ENCODE measurements around the gene CGB2. TPM values are rescaled to one million over a fixed set of nuclear protein-coding genes. Genes with fewer than 3 reads are reported as not detected.
"Not testable (repeated sequence)": the region's sequence is repeated elsewhere in the genome, so short reads cannot be mapped to it uniquely, and the experiment has no call there.

The CGB2 gene
- total RNA-seq, 1 experiment from 2014 or later, result not detected

- not testable (repeated sequence) for DNase-seq (ENCODE audit: low spot score)
These were observed 5.1 kb downstream of the CGB2 start, which contains the start of gene CGB1 for GRCh38 chr19:49036815-49037214. Gene CGB1 (minus strand): TSS chr19:49036895. CDS start chr19:49036711, 184 bp downstream.

DNA sequence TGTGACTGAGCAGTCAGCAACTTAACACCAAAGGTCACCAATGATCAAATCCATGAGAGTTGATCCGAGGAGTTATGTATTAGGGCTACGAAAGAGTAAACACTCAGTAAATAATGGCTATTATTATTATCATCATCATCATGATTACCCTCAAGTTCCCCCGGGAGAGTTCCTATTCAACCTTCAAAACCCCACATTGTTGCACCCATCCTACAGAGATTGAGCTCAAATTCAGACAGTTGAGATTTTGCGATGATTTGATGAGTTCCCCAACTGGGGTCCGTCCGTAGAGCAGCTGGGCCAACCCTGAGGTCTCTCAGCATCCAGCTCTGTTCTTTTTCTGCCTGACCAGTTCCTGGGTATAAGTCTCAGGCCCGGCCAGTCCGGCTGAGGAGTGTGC, 6.4 kb downstream of the CGB2 start:
- DNase-seq (ENCODE audit: low spot score), result not testable (repeated sequence)

GRCh38 chr19:49038557-49039276, 7.0 kb downstream of the CGB2 start:
- not testable (repeated sequence) for DNase-seq (ENCODE audit: low spot score)

GRCh38 chr19:49039736-49040135, 8.0 kb downstream of the CGB2 start:
- not testable (repeated sequence) for DNase-seq (ENCODE audit: low spot score)

DNA sequence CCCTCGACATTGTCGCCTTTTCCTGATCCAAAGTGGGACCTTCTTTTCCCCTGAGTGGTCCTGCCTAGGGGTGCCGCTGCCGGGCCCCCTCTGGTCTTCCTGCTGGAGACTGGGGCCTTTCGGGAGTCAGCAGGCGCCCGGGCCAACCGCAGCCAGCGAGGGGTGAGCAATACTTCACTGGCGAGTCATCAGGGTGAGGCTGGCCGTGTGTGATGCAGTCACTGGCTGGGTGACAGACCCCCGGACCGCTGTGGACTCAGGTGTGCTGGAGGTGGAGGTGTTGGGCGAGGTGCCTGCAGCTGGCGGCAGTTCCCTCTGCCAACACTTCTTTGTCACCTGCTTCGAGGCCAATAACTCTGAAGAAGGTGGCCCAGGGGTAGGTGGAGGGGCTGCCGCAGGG, 10.5 kb downstream of the CGB2 start:
- no peak for DNase-seq (ENCODE audit: low spot score)

GRCh38 chr19:49042666-49043065, 11.0 kb downstream of the CGB2 start:
- DNase-seq (ENCODE audit: low spot score), result not testable (repeated sequence)

GRCh38 chr19:49043548-49043947, 11.9 kb downstream of the CGB2 start, which contains the start of gene CGB5:
Gene CGB5 (plus strand): TSS chr19:49043848. CDS start chr19:49044210, 362 bp downstream.
- DNase-seq (ENCODE audit: low spot score), result not testable (repeated sequence)

DNA sequence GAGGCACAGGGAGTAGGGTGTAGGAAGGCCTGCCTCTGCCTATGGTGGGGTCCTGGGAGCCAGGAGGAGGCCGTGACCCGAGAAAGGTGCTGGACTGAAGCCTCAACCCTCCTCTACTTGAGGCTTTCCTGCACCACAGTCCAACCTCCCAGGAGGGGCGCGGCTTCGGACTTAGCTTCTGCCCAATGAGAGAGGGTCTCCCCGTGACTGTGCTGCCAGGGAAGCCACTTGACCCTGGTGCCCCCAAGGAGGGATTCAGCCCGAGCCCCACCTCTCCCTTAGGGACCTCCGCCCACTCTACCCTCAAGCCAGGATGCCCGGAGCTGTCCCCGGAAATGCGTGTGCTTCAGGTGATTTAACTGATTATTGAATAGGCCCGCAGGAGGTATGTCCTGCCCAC, 17.3 kb downstream of the CGB2 start, which contains the start of gene CGB8:
CGB8 (minus strand) TSS at position 101 of the 400 bp plus-strand sequence. CDS start 372 bp downstream, outside the sequence.
- not testable (repeated sequence) for DNase-seq (ENCODE audit: low spot score)

DNA sequence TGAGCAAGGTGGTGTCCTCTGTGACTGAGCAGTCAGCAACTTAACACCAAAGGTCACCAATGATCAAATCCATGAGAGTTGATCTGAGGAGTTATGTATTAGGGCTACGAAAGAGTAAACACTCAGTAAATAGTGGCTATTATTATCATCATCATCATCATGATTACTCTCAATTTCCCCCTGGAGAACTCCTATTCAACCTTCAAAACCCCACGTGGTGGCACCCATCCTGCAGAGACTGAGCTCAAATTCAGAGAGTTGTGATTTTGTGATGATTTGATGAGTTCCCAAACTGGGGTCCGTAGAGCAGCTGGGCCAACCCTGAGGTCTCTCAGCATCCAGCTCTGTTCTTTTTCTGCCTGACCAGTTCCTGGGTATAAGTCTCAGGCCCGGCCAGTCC, 18.1 kb downstream of the CGB2 start:
- not testable (repeated sequence) for DNase-seq (ENCODE audit: low spot score)

DNA sequence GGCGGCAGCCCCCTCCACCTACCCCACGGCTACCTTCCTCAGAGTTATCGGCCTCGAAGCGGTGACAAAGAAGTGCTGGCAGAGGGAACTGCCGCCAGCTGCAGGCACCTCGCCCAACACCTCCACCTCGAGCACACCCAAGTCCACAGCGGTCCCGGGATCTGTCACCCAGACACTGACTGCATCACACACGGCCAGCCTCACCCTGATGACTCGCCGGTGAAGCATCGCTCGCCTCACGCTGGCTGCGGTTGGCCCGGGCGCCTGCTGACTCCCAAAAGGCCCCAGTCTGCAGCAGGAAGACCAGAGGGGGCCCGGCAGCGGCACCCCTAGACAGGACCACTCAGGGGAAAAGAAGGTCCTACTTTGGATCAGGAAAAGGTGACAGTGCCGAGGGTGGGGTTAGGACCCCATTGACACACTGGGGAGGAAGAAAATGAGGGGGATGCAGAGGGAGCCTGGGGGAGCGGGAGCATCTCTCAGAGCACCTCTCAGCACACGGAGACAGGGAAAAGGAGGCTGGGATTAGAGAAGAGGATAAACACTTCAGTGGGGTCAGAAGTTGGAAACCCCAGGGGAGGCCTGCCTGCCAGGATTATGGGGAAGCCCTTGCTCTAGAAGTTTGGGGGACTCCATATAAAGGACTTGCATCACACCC, 18.8 kb downstream of the CGB2 start:
- DNase-seq (ENCODE audit: low spot score), result not testable (repeated sequence)

GRCh38 chr19:49056101-49056901, 24.6 kb downstream of the CGB2 start:
- peak; percentile 69 for DNase-seq (ENCODE audit: low spot score)

DNA sequence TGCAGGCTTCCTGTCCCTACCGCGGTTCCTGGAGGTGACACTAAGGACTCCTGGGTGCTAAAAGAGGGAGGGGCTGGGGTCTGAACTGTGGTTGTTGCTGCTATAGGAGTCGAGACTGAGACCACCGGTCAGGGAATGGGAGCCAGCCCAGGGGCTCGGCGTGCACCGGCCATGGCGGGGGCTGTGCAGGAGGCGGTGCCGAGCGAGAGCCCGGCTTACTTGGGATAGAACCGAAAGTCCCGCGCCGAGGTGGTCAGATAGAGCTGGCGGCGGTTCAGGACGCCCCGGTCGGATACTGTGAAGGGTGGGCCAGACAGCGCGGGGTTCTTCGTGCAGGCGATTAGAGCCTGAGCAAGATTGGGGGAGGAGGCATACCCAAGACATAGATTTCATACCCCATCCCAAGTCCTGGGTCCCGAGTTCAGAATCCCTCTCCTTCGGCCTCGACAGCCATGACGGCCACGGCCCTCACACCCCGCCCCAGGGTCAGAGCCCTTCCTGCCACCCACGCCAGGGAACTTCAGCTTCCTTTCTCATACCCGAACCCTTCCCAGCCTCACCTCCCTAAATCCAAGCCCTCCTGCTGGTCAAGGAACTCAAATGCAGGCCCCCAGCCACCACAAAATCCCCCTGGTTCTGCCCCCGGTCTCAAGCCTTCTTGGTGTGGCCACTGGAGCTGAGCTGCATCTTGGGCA, 25.4 kb downstream of the CGB2 start:
- not testable (repeated sequence) for DNase-seq (ENCODE audit: low spot score)

DNA sequence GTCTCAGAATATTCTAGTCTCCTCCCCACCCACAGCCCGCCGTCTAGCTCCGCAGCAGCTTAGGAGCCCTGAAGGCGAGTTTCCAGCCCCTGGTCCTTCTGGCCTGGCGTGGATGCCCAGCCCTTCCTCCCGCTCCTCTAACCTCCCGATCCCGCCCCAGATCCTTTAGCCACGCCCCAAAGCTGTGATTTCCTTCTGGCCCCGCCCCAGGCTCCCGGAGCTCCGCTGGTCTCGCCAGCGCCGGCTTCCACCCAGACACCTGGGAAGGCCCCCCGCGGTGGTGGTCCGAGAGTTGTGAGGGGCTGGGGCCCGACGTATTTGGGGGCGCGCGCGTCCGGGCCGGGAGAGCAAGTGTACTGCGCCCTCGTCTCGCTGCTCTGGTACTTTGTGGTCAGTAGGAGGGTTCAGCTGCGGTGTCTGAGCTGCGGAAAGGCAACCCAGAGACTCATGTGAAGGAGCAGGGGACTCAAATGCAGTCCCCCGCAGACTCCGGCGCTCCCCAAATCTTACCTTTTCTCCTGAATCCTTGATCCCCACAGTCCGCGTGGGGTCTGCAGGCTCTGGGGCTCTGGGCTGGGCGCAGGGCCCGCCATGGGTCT, 26.0 kb downstream of the CGB2 start, which contains the start of gene CGB7:
CGB7 (minus strand) TSS at position 114 of the 599 bp plus-strand sequence. CDS start 2,374 bp downstream, outside the sequence.
- DNase-seq (ENCODE audit: low spot score), result peak; percentile 79

GRCh38 chr19:49058562-49058961, 26.9 kb downstream of the CGB2 start:
- DNase-seq (ENCODE audit: low spot score), result peak; percentile 28

DNA sequence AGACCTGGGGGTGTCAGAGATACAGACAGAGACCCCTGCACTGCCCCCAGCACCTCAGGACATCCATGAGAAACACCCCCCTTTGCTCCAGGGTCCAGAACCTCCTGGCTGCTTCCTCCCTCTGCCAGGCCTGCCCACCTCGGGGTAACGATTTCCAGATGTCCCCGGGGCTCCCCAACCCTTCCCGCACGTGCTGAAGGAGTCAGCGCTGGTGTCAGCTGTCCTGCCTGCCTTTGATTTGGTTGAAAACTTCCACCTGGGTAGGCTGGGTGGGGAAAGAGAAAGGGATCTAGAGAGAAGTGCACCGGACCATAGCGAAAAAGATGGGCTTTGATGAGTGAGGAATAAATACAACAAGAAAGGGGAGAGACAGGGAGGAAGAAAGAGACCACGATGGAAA, 27.4 kb downstream of the CGB2 start:
- DNase-seq (ENCODE audit: low spot score), result no peak

DNA sequence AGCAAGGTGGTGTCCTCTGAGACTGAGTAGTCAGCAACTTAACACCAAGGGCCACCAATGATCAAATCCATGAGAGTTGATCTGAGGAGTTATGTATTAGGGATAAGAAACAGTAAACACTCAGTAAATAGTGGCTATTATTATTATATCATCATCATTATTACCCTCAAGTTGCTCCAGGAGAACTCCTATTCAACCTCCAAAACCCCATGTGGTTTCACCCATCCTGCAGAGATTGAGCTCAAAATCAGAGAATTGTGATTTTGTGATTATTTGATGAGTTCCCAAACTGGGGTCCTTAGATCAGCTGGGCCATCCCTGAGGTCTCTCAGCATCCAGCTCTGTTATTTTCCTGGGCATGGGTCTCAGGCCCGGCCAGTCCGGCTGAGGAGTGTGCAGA, 29.3 kb downstream of the CGB2 start:
- DNase-seq (ENCODE audit: low spot score), result no peak

DNA sequence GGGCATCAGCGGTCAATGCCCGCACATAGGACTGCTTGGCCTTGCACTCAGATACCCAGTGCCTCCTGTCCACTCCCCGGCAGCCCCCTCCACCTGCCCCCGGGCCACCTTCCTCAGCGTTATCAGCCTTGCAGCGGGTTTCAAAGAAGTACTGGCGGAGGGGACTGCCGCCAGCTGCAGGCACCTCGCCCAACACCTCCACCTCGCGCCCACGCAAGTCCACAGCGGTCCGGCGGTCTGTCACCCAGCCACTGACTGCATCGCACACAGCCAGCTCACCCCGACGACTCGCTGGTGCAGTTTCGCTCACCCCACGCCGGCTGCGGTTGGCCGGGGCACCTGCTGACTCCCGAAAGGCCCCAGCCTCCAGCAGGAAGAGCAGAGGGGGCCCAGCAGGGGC, 29.8 kb downstream of the CGB2 start:
- no peak for DNase-seq (ENCODE audit: low spot score)

DNA sequence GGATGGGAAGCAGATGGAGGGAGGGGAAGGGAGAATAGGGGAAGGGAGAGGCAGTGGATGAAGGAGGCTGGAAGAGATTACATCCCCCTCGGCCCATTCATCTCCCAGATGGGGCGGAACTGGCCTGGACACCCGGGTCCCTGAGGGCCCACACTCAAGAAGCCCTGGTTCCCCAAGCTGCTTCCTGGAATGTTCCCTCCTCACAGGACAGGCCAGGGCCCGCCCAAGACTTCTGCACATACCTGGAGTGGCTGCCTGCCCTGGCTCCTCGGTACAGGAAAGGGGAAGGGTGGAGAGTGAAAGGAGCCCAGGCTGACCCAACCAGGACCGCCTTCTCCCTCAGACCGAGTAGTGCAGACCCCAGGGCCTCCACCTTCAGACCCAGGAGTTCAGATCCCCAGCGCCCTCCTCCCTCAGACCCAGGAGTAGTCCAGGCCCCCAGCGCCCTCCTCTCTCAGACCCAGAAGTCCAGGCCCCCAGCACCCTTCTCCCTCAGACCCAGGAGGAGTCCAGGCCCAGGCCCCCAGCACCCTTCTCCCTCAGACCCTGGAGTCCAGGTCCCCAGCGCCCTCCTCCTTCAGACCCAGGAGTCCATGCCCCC, 32.4 kb downstream of the CGB2 start:
- peak; percentile 47 for DNase-seq (ENCODE audit: low spot score)

DNA sequence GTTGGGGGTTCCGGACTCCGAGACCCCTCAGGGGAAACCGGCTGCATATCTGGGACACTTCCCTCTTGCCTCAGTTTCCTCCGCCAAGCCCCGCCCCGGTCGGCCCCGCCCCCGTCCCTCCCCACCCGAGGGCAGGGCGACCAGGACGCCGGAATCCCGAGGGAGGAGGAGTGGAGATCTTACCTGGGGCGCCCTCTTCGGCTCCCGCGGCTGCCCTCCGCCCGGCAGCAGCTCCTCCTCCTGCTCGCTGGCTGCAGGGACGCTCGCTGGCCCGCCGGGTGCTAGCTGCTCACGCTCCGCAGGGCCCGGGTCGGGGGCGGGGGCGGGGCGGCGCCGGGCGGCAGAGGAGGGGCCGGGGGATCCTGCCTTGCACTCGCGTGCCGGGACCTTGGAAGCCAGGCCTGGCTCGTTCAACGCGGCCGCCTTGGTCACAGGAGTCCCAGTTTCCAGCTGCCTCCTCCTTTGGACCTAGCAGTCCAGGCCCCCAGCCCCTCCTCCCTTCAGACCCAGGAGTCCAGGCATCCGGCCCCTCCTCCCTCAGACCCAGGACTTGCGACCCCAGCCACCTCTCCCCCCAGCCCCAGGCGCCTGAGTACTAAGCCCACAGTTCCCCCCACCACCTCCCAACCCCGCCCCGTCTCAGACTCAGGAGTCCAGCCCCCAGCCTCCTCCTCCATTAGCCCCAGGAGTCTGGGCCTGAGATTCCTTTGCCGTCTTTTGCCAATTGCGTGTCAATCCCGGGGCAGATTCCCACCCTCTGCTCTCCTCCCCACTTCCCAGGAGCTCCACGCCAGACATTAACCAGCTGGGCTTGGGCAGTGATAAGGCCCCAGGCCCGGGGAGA, 33.3 kb downstream of the CGB2 start, which contains the start of gene NTF4:
NTF4 (minus strand) TSS at position 51 of the 844 bp plus-strand sequence. CDS start 2,821 bp downstream, outside the sequence.
- DNase-seq (ENCODE audit: low spot score), result peak; percentile 32

Measured in HT-29 (cell line).